Measurements from ENCODE around the gene CNTN2. TPM values are rescaled to one million over a fixed set of nuclear protein-coding genes. Genes with fewer than 3 reads are reported as not detected.

CNTN2 gene
- total and polyA plus RNA-seq, 10 donors = 0.02 to 2.6 (median 0.13) TPM; not detected in 3

DNA sequence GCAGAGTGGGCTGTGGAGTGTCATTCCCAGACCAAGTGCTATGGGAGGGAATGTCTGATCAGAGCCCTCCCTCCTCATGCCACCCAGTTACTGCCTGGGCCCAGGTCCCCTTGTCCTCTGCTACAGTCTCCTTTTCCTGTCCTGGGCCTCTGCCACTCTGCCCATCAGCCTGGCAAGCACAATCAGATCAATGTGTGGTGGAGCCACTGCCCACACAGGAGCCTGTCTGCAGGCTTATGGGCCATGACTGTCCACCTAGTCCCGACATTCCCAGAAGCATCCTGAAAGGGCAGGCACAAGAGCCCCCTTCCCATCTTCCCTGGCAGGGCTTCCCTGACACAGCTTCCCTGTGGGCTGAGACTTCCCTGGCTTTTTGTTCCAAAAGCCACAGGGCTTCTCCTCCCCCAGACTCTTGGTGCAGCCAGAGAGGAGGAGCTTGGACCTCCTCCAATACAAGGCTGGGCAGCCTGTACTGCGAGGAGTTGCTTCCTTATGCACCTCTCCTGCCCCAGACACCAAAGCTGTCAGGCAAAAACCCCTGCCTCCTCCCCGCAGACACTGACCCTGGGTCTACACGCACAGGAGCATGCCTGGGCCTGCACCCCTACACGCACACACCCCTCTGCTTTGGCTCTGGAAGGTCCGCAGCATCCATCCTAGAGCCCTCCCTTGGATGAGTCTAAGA is 29.2 kb upstream of the CNTN2 start:
- WGBS, 5 donors = 42 to 54% (median 50%) methylated on average over 6 of the region's 6 CpGs
- Histone ChIP-seq H3K4me3 (no peak overlapping the region), H3K27me3 (replicated peaks in 1 of 7) (no peaks in the 10 kb centered on the region), H3K27ac (peak overlapping the region in 1 of 8 donors; percentile 15), H3K9me3 (no peaks in the 10 kb centered on the region), H3K4me1 (peaks cover 0 to 37% (median 13%) of the 10 kb centered on the region in 6 donors), H3K36me3 (no peaks in the 10 kb centered on the region)
- intact Hi-C loops (cut with DNase I; ENCODE audit: low total_unique reads) = no loop called here
- DNase-seq = no peak
- TF ChIP-seq POLR2A (IDR thresholded peaks at IDR 0.05) = no peak

- Histone ChIP-seq H3K9me3 (no peaks in the 10 kb centered on the region), H3K27me3 (replicated peaks in 1 of 7) (no peaks in the 10 kb centered on the region), H3K27ac (peak overlapping the region in 1 of 8 donors; percentile 42), H3K4me1 (peaks cover 0 to 37% (median 13%) of the 10 kb centered on the region in 6 donors), H3K36me3 (no peaks in the 10 kb centered on the region), H3K4me3 (no peak overlapping the region)
- TF ChIP-seq POLR2AphosphoS5 (IDR thresholded peaks at IDR 0.05) = no peak
- TF ChIP-seq POLR2A (IDR thresholded peaks at IDR 0.05) = no peak
- TF ChIP-seq, protein P1, sequence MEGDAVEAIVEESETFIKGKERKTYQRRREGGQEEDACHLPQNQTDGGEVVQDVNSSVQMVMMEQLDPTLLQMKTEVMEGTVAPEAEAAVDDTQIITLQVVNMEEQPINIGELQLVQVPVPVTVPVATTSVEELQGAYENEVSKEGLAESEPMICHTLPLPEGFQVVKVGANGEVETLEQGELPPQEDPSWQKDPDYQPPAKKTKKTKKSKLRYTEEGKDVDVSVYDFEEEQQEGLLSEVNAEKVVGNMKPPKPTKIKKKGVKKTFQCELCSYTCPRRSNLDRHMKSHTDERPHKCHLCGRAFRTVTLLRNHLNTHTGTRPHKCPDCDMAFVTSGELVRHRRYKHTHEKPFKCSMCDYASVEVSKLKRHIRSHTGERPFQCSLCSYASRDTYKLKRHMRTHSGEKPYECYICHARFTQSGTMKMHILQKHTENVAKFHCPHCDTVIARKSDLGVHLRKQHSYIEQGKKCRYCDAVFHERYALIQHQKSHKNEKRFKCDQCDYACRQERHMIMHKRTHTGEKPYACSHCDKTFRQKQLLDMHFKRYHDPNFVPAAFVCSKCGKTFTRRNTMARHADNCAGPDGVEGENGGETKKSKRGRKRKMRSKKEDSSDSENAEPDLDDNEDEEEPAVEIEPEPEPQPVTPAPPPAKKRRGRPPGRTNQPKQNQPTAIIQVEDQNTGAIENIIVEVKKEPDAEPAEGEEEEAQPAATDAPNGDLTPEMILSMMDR (IDR thresholded peaks at IDR 0.05 in 8 of 11, conservative IDR thresholded peaks at IDR 0.05 in 3 of 11) = no peak
- intact Hi-C loops (cut with DNase I; ENCODE audit: low total_unique reads) = no loop called here
- no peak for DNase-seq
- 45 to 64% (median 52%) methylated on average over 10 of the region's 10 CpGs for WGBS, 5 donors
Observed at GRCh38 chr1:205014783-205015182, 28.2 kb upstream of the CNTN2 start.

DNA sequence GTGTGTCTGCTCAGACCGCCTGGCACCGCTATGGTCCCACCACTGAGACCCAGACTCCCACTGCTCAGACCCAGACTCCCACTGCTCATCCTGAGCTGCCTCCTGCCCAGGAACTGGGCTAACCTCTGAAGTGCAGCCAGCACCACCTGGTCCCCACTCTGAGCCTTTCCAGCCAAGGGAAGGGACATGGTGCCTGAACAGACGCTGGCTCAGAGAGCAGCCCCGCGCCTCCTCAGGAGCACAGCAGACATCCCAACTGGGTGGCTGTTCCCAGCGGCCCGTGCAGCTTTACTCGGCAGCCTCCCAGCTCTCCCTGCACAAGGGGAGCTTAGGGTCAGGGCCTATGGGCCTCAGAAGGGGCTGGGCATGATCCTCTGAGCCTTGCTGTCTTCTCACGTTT is 27.8 kb upstream of the CNTN2 start:
- Histone ChIP-seq H3K27me3 (replicated peaks in 1 of 7) (no peaks in the 10 kb centered on the region), H3K4me1 (peaks cover 0 to 37% (median 13%) of the 10 kb centered on the region in 6 donors), H3K4me3 (no peak overlapping the region), H3K9me3 (no peaks in the 10 kb centered on the region), H3K27ac (peak overlapping the region in 1 of 8 donors; percentile 42), H3K36me3 (no peaks in the 10 kb centered on the region)
- no peak for DNase-seq
- intact Hi-C loops (cut with DNase I; ENCODE audit: low total_unique reads) = no loop called here
- 71 to 89% (median 79%) methylated on average over 7 to 9 of the region's 9 CpGs for WGBS, 5 donors
- TF ChIP-seq POLR2AphosphoS5 (IDR thresholded peaks at IDR 0.05) (no peak), POLR2A (IDR thresholded peaks at IDR 0.05) (no peak)
- TF ChIP-seq, protein P1 (IDR thresholded peaks at IDR 0.05 in 8 of 11, conservative IDR thresholded peaks at IDR 0.05 in 3 of 11) = no peak

DNA sequence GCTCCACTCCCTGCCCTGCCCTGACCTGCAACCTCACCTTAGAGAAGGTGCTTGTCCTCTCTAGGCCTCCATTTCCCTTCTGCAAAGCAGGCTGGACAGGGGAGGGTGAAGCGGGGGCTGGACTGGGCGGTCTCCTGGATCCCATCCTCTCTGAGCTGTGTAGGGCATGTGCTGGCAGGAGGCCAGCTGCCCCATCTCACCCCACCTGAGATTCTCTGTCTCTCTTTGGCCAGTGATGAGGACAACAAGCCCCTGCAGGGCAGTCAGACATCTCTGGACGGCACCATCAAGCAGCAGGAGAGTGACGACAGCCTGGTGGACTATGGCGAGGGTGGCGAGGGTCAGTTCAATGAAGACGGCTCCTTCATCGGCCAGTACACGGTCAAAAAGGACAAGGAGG is 26.9 kb upstream of the CNTN2 start:
- WGBS, 5 donors = 85 to 90% (median 89%) methylated on average over 8 to 9 of the region's 9 CpGs
- TF ChIP-seq, protein P1 (IDR thresholded peaks at IDR 0.05 in 8 of 11, conservative IDR thresholded peaks at IDR 0.05 in 3 of 11) = no peak
- TF ChIP-seq POLR2AphosphoS5 (IDR thresholded peaks at IDR 0.05) = no peak
- no peak for TF ChIP-seq POLR2A (IDR thresholded peaks at IDR 0.05)
- Histone ChIP-seq H3K27me3 (replicated peaks in 1 of 7) (no peaks in the 10 kb centered on the region), H3K9me3 (no peaks in the 10 kb centered on the region), H3K4me1 (peaks cover 0 to 37% (median 13%) of the 10 kb centered on the region in 6 donors), H3K36me3 (no peaks in the 10 kb centered on the region), H3K4me3 (no peak overlapping the region), H3K27ac (no peak overlapping the region)
- intact Hi-C loops (cut with DNase I; ENCODE audit: low total_unique reads) = no loop called here
- DNase-seq = no peak

Measured in spleen (tissue), 11 donors.